ENCODE measurements around the gene HECTD2.
"Not testable (repeated sequence)": the region's sequence is repeated elsewhere in the genome, so short reads cannot be mapped to it uniquely, and the experiment has no call there.

Gene HECTD2

DNA sequence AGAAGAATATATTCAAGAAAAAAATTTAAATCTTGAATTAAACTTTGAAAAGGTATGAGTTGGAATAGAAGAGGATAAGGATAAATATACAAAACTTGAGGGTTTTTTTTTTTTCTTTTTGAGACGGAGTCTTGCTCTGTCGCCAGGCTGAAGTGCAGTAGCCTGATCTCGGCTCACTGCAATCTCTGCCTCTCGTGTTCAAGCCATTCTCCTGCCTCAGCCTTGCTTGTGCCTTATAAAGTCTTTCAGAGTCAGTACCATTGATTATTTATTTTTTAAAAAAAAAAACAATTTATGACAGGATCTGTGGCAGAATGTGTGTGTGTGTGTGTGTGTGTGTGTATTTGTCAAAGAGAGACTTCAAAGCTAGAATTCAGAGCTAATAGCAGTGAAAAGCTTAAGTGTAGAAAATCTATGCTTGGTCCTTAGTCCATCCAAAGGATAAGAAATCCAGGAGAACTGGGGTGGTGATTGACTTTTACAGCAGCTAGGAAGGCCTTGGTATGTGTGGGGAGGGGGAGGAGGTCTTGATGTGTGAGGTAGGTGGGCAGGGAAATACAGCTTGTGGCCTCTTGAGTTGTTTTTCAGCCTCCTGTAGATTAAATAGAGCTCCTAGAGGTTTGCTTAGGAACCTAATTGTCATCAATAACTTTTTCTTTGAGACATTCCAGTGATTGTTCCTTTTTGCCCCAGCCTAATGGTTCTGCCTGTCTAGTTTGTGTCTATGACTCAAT lies 2.4 kb downstream of the HECTD2 start:
- no peak for DNase-seq

DNA sequence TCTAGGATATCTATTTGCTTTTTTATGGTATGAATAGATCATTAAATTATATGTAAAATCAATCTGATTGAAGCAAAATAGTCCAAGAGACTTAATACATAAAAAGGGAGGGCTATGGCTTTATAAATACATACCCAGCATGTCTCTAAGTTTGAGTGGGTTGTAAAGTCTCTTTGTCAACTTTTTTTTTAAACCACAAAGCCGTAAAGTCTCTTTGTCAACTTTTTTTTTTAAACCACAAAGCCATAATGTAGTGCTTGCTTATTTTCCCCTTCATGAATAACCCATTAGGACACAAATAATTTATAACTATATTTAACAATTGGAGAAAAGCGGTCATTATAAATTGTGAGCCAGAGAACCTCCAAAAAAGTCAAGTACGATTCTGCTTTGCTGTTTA lies 5.7 kb downstream of the HECTD2 start:
- DNase-seq, result no peak

DNA sequence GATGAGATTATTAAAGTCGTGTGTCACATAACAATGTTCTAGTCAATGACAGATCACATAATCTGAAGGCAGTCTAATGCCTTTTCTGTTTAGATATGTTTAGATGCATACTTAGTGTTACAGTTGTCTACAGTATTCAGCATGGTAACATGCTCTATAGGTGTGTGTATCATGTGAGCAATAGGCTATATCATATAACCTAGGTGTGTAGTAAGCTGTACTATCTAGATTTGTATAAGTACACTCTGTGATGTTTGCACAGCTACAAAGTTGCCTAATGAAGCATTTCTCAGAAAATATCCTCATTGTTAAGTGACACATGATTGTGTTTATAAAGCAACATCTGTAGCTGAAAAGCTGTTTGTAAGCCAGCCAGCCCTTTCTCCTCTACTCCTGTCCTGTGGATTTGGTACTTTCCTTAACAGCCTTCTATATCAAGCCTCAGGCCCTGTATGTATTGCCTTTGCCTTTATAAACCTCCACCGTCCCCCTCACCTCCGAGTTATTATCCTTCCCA lies 6.3 kb downstream of the HECTD2 start:
- no peak for DNase-seq

DNA sequence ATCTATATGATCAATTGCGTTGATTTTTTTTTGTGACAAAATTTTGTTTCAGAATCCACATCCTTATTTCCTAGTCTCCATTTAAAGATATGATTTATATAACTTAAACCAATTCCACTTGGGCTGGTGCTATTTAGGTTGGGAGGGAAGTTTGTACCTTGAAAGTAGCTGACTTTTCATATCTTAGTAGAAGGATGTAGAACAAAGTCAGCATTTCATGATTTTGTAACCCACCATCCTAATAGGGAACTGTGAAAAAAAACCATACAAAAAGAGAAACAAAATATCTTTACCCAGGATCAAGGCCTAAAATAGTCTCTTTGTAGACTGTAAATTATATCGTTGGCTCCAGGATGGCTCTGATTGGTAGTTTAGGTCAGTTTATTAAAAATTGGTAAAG lies 8.3 kb downstream of the HECTD2 start:
- DNase-seq, result no peak

DNA sequence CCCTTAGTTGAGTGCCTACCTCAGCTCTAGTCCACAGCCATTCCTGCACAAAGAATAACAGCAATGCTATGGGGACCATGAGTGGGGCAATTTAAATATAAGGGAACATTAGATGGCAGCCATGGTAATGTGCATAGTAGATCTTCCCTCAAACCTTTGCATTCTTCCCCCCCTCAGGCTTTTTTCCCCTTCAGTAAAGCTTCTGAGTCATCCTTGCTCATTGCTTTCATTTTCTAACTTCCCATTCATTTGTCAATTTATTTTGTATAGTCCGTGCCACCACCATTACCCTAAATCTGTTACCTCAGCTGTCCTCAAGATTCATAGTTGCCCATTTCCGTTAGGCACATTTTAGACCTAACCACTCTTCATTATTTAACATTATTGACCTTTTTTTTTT lies 10.7 kb downstream of the HECTD2 start:
- DNase-seq, result no peak

DNA sequence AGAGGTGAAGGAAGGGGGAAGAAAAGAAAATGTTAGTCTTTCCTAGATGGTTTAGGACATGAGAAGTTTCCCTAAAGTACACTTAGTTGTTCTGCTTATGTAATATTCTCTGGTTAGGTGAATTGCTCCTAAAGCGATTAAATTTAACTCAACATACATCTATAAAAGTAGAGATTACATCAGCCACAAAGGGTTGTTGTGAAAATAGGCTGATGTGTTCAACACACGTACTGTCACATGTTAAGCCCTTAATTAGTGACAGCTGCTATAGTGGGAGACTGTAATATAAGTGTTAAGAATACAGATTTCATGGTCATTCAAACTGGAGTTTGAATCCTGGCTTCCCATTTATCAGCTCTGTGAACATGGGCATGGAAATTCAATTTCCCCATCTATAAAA lies 12.8 kb downstream of the HECTD2 start:
- DNase-seq, result no peak

DNA sequence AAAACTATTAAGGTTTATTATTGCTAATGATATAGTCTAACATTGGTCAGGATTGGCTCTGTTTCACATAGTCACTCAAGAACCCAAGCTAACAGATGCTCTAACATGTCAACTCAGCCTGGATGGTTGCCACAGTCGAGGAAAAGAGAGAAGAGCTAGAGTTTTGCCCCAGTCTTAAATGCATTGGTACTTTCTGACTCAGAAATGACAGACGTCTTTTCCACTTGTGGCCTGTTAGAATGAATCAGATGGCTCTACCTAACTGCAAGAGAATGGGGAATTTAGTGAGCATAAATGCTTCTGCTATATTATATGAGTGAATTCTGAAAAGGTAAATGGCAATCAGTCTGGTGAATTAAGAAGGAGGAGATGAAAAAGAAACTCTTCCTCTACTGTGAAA lies 13.9 kb downstream of the HECTD2 start:
- DNase-seq, result no peak

DNA sequence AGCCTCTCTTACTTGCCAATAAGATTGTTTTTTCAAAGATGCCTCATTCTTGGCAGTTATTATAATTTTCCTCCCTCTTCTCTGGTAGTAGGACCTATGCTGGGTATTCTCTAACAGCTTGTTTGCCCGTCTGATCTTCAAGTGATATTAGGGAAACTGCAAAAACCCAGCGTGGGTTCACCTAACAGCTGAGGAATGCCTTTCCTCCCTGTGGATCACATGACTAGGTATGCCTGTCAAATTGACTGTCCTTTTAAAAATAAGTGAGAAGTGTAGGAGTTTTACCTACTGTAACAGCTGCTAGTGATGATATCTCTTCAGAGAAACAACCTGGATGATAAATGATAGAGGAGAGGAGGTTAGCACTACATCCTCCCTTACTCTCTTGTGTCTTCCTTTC lies 22.0 kb downstream of the HECTD2 start:
- DNase-seq, result no peak

DNA sequence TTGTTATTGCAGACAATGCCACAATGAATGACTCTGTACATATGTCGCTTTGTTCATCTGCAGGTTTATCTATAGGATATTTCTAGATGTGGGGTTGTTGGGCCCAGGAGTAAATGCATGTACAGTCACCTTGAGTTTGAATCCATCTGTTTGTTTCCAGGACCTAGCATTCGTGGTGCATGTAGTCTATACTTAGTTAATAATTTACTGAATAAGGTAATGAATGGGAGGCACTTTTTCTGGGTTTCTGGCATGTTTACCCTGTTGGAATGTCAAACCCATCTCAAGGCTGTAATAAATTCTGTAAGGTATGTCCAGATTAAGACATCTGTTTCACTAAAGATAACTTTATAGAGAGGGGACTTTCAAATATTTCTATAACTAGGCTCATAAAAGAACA lies 23.5 kb downstream of the HECTD2 start:
- DNase-seq, result no peak

DNA sequence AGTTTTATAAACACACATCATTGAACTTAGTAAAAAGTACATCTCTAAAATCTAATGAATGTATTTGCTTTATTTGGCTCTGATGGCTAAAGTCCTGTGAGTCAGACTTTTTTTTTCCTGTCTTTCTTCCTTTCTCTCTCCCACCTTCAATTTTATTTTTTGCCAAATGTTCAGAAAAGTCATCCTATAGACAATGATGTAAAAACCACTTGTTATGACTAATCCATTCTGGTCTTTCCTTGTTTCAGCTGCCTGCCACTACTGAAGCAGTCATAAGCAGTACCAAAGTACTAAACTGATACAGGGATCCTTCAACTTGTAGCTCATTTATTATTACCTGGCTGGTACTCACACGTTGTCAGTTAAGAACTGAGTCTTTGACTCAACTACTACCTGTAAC lies 23.9 kb downstream of the HECTD2 start:
- DNase-seq, result no peak

DNA sequence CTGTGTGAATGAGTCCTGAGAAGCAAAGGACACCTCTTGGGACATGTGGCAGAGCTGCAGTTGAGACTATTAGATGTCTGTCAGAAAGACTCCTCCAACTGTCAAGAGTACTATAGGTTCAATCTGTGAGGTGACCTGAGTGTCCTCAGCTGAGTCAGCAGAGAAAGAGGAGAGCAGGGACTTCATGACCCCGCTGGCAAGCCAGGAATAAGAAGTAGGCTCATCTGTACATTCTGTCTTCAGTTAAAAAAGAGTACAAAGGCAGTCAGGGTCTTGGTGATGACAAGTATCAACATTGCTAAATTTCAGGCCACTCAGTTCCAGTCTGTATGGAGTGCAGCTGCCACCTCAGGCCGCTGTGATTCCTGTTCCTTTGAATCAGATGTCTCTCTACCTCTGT lies 25.1 kb downstream of the HECTD2 start:
- DNase-seq, result no peak

DNA sequence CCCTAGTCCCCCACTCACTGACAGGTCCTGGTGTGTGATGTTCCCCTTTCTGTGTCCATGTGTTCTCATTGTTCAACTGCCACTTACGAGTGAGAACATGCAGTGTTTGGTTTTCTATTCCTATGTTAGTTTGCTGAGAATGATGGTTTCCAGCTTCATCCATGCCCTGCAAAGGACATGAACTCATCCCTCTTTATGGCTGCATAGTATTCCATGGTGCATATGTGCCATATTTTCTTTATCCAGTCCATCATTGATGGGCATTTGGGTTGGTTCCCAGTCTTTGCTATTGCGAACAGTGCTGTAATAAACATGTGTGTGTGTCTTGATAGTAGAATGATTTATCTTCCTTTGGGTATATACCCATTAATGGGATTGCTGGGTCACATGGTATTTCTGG lies 28.1 kb downstream of the HECTD2 start:
- DNase-seq, result not testable (repeated sequence)

DNA sequence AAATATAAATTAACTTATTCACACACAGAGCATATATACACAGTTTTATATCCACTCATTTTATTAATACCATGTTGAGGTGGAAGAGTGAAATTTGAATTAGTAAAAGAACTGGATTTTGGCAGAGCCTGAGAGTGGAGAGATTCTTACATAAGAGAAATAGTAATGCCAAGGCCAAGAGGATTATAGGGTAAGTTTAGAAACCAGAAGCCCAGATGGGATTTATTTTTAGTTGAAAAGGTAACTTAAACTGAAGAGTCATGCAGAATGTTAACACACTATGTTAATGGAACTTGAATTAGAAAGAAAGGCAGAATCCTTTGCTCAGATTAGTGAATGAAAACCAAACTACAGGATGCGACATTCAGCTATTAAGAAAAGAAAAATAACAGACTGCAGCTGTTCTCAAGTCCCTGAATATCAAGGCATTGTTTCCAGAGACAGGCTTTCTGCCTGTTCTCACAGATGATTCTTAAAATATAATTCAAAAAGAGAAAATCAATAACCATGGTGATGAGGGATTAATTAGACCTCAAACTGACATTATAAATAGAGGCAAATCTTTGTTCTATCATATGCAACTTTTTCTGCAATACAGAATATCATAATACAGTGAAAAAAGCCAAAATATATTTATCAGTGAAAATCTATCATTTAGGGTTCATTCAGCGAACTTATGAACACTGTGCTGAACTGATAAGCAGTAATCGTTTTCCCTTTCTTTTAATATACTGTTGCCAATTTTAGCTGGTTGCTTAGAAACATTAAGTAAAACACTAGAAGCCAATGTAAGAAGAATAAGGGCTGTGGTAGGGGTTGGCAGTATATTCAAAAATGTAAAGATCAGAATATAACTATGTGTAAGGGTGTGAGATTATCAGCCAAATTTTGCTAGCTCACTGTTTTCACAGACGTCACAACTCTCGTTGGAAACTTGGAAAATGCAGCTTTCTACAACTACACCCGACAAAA lies 34.4 kb downstream of the HECTD2 start:
- no peak for DNase-seq

DNA sequence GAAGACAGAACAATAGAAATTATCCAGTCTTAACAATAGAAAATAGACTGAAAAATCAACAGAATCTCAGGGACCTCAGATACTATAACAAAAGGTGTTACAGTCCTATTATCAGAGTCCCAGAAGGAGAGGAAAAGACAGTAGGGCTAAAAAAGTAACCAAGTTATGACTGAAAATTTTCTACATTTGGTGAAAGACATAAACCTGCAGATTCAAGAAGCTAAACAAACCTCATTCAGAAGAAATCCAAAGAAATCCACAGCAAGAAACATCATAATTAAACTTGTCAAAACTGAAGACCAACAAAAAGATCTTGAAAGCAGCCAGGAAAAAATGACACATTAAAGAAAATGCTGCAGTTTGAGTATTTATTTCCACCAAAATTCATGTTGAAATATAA lies 41.9 kb downstream of the HECTD2 start:
- no peak for DNase-seq

DNA sequence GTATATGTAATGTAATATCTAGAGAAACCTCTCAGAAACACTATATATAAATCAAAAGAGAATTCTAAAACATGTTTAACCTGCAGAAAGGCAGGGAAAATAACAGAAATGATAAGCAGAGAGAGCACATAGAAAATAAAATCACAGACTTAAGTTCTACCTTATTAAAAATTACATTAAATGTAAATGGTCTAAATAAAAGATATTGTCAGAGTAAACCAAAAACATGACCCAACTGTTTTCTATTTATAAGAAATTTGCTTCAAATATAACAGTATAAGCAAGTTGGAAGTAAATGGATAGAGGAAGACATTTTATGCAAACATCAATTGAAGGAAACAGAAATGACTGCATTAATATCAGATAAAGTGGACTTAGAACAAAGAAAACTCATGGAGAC lies 43.4 kb downstream of the HECTD2 start:
- no peak for DNase-seq

DNA sequence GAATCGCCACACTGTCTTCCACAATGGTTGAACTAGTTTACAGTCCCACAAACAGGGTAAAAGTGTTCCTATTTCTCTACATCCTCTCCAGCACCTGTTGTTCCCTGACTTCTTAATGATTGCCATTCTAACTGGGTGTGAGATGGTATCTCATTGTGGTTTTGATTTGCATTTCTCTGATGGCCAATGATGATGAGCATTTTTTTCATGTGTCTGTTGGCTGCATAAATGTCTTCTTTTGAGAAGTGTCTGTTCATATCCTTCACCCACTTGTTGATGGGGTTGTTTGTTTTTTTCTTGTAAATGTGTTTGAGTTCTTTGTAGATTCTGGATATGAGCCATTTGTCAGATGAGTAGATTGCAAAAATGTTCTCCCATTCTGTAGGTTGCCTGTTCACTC lies 45.0 kb downstream of the HECTD2 start:
- not testable (repeated sequence) for DNase-seq

DNA sequence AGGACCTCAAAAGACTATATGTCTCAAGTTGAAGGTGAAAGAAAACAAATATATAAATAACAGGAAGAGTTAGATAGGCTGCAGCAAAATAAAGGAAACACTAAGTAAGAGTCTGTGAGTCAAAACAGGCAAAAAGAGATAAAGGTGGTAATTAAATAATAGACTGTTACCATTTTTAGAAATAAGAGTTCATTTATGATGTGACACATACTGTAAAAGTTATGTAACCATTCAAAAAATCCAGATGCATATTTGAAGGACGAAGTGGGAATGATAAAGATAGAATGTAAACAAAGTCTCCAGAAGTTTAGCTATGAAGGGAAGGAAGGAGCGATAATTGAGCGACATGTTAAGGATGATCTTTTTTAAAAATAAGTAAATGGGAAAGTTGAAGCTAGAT lies 50.5 kb downstream of the HECTD2 start:
- DNase-seq, result no peak

DNA sequence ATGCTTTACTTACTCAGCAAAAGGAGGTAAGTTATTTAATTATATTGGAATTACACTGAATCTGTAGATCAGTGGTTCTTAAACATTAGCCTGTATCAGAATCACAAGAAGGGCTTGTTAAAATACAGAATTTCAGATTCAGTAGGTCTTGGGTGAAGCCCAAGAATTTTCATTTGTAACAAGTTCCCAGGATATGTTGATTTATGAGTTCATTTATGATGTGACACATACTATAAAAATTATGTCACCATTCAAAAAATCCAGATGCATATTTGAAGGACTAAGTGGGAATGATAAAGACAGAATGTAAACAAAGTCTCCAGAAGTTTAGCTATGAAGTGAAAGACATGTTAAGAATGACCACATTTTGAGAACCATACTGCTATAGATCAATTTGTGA lies 52.3 kb downstream of the HECTD2 start:
- DNase-seq, result no peak

DNA sequence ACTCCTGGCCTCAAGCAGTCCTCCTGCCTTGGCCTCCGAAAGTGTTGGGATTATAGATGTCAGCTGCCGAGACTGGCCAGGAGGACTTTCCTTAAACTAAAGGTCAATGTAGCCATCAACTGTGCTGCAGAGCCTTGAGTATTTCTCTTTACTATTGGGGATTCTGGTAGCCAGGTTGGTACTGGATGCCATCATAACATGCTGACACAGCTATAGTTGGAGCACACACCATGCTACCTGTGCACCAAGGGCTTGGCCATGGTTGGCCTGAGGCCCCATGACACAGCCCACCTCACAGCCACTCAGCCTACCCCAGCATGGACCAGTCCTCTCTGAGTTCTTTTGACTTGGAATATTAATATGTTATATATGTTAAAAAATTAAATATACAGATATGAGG lies 54.4 kb downstream of the HECTD2 start:
- no peak for DNase-seq

DNA sequence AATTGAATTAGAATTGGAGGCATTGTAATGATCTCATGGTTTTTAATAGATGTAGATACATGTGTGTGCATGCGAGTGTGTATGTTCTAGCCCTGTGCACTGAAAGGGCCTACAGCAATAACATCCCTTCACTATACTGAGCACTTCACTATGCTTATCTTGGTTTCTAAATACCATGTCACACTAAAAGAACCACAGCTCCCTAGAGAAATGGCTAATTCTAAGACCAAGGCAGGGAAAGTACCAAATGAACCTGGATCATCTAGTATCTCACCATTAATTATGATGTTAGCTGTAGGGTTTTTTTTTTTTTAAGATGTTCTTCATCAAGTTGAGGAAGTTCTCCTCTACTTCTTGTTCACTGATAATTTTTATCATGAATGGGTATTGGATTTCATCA lies 55.1 kb downstream of the HECTD2 start:
- DNase-seq, result no peak

DNA sequence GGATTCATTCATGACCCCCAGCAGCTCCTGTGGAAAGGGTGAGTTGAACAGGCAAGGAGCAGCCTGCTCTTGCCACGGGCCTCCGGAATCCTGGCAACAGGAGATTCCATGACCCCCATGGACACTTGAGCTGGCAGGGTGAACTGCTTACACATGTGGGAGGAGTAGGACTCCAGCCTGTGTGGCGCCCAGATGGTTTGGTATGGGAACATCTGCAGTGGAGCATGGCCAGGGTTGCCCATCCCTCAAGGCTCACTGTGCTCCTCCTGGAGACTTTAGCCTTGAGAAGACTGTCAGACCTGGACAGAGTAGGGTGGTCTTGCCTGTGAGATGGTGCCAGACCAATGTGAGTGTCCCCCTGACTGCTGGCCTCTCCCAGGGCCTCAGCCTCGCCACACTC lies 57.0 kb downstream of the HECTD2 start:
- no peak for DNase-seq

DNA sequence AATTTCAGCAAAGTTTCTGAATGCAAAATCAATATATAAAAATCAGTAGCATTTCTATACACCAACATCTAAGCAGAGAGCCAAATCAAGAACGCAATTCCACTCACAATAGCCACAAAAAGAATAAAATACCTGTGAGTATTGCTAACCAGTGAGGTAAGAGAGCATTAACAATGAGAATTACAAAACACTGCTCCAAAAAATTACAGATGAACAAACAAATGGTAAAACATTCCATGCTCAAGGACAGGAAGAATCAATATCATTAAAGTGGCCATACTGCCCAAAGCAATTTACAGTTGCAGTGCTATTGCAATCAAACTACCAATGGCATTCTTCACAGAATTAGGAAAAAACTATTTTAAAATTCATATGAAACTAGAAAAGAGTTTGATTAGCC lies 61.5 kb downstream of the HECTD2 start:
- DNase-seq, result no peak

DNA sequence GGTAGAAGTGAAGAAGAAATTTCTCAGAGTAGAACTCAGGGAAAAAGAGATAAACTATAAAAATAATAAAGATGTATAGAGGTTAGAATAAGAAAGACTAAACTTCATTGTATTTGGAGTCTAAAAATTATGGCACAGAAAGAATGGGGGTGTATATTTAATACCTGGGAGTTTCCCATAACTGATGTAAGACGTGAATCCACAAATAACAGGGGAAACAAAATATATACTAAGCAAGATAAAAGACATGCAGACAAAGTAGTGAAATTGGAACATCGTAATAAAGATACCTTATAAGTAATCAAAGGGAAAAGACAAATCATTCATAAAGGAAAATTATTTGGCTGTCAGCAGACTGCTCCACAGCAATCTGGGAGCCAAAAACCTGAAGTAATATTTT lies 62.8 kb downstream of the HECTD2 start:
- no peak for DNase-seq

DNA sequence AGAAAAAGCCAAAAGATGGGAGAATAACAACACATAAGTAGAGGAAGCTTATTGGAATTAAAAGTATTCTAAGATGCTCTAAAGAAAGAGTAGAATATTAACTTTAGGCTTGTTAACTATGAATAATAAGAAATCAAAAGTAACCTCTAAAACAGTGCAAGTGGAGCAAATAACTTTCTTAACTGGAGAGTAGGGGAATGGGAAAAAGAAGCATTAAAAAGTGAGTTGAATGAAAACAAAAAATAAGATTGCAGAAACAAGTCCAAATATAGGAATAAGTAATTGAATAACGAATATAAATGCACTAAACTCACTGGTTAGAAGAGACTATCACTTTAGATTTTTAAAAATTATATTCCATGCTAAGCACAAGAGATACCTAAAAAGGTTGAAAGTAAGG lies 63.9 kb downstream of the HECTD2 start:
- no peak for DNase-seq

All from NCI-H2029 (cell line).